Keratinocyte (primary cell): ENCODE results near the gene FOXJ3. TPM values are rescaled to one million over a fixed set of nuclear protein-coding genes. Genes with fewer than 3 reads are reported as not detected.

Experiments
- DNase-seq: peaks from one replicate; pipeline ENCODE4 v3.0.0-alpha.2; 2011; ENCODE audit warnings: low read depth, missing footprints, low spot score
- FAIRE-seq: peaks from 2 replicates; lab custom pipeline; 2011; peaks lifted over from hg19 to GRCh38; lab: Jason Lieb, UNC
- H2AFZ ChIP-seq: 2 replicates; pipeline ENCODE4 v1.6.0; 2012; ENCODE audit warnings: low read length, control low read depth, inconsistent platforms; ENCODE audit not compliant: control insufficient read depth
- H3K27ac ChIP-seq: 2 replicates; pipeline ENCODE4 v1.5.1; 2011; ENCODE audit warnings: low read length; ENCODE audit not compliant: control insufficient read depth, insufficient read depth
- H3K27me3 ChIP-seq: 3 replicates; pipeline ENCODE4 v1.6.0; 2011; ENCODE audit warnings: low read length; ENCODE audit not compliant: control insufficient read depth, insufficient read depth; ENCODE audit errors: extremely low read depth
- H3K36me3 ChIP-seq, 2 experiments: 2 replicates in 1 of 2; 3 replicates in 1 of 2; pipeline ENCODE4 v1.5.1; 2011; ENCODE audit warnings: low read length in 2 of 2, mild to moderate bottlenecking in 1 of 2; ENCODE audit not compliant: control insufficient read depth in 2 of 2, insufficient read depth in 2 of 2; ENCODE audit errors: extremely low read depth in 1 of 2
- H3K4me1 ChIP-seq: 3 replicates; pipeline ENCODE4 v1.5.1; 2011; ENCODE audit warnings: low read length; ENCODE audit not compliant: control insufficient read depth, insufficient read depth; ENCODE audit errors: extremely low read depth
- H3K4me2 ChIP-seq: 3 replicates; pipeline ENCODE4 v1.6.0; 2011; ENCODE audit warnings: low read depth, low read length; ENCODE audit not compliant: control insufficient read depth, insufficient read depth; ENCODE audit errors: extremely low read depth
- H3K4me3 ChIP-seq, 3 experiments: fragments of 200-600 bp in 1 of 3; sonication (generic) in 1 of 3; 2 replicates in 2 of 3; 3 replicates in 1 of 3; pipeline ENCODE4 v1.5.1; 2011 to 2016; ENCODE audit warnings: low read length in 3 of 3, mild to moderate bottlenecking in 3 of 3, control low read depth in 2 of 3, inconsistent platforms in 1 of 3, low read depth in 1 of 3, mixed read lengths in 1 of 3, mixed run types in 1 of 3, moderate library complexity in 1 of 3; ENCODE audit not compliant: control insufficient read depth in 2 of 3, insufficient read depth in 2 of 3; ENCODE audit errors: extremely low read depth in 1 of 3
- H3K79me2 ChIP-seq: 2 replicates; pipeline ENCODE4 v1.6.0; 2012; ENCODE audit warnings: low read length; ENCODE audit not compliant: control insufficient read depth, insufficient read depth
- H3K9ac ChIP-seq: 3 replicates; pipeline ENCODE4 v1.6.0; 2011; ENCODE audit warnings: low read length; ENCODE audit not compliant: control insufficient read depth, insufficient read depth; ENCODE audit errors: extremely low read depth
- H3K9me1 ChIP-seq: 3 replicates; pipeline ENCODE4 v1.6.0; 2011; ENCODE audit warnings: low read length; ENCODE audit not compliant: control insufficient read depth, insufficient read depth; ENCODE audit errors: extremely low read depth
- H3K9me3 ChIP-seq: 2 replicates; pipeline ENCODE4 v1.5.1; 2012; ENCODE audit warnings: low read depth, low read length; ENCODE audit not compliant: control insufficient read depth
- H4K20me1 ChIP-seq: 3 replicates; pipeline ENCODE4 v1.6.0; 2011; ENCODE audit warnings: low read length; ENCODE audit not compliant: control insufficient read depth, insufficient read depth; ENCODE audit errors: extremely low read depth
- CTCF ChIP-seq, 3 experiments: IDR thresholded peaks in 1 of 3; conservative IDR thresholded peaks in 1 of 3; optimal IDR thresholded peaks in 1 of 3; 2 replicates in 2 of 3; 3 replicates in 1 of 3; pipeline versions ENCODE3 to v1.5.1; 2011; ENCODE audit warnings: low read length in 3 of 3, mild to moderate bottlenecking in 3 of 3, moderate library complexity in 2 of 3, control low read depth in 1 of 3, inconsistent platforms in 1 of 3; ENCODE audit not compliant: insufficient read depth in 2 of 3; ENCODE audit errors: extremely low read depth in 1 of 3
- EZH2 ChIP-seq: IDR thresholded peaks from one replicate; pipeline ENCODE4 v1.6.1; 2012; ENCODE audit warnings: inconsistent platforms, mild to moderate bottlenecking, low read length, moderate library complexity
- dilution Hi-C: fragments of 300-500 bp; cut with MboI; formaldehyde crosslinking; loops from one replicate; pipeline ENCODE4 v1.7.0; 2020; ENCODE audit warnings: low sequenced_read_pairs; ENCODE audit not compliant: extremely low pct_ligation_motif_present
- polyA plus RNA-seq, 5 experiments: library from polyadenylated mRNA; depleted of rRNA in 3 of 5; stranded (reverse) in 3 of 5; stranded (forward) in 1 of 5; unstranded in 1 of 5; fragments of >200 nt; gene quantifications; 1 replicate in 1 of 5; 2 replicates in 3 of 5; 3 replicates in 1 of 5; pipeline versions ENCODE4 v1.2.1 to v1.2.3, GENCODE V29; 2011 to 2012; ENCODE audit warnings: missing spikeins in 2 of 5, low read depth in 1 of 5, low replicate concordance in 1 of 5

Gene FOXJ3
- polyA plus RNA-seq, 1 donor (not counting 4 experiments of a cell fraction or from before 2014, with no cell fraction given): 40.2 TPM

- H3K27ac ChIP-seq: no peak overlapping the region
- H3K79me2 ChIP-seq: peaks cover 61% of the 10 kb centered on the region
- no peaks in the 10 kb centered on the region for H3K4me1 ChIP-seq
- no peaks in the 10 kb centered on the region for H3K27me3 ChIP-seq
- peaks cover 1 to 13% of the 10 kb centered on the region in 2 experiments for H3K36me3 ChIP-seq
- dilution Hi-C loops: no loop called here
- TF ChIP-seq EZH2 (no peak), CTCF (optimal IDR thresholded peaks at IDR 0.05 in 1 of 3, IDR thresholded peaks at IDR 0.05 in 1 of 3, conservative IDR thresholded peaks at IDR 0.05 in 1 of 3; ENCODE audit: extremely low read depth in 1 of 3, insufficient read depth in 2 of 3, low read length in 3 of 3) (no peak)
- no peak overlapping the region for H3K9ac ChIP-seq
- H3K4me3 ChIP-seq: no peak overlapping the region
- FAIRE-seq (no peak), DNase-seq (no peak)
- H4K20me1 ChIP-seq: no peaks in the 10 kb centered on the region
- no peaks in the 10 kb centered on the region for H3K9me3 ChIP-seq
- H2AFZ ChIP-seq: no peak overlapping the region
- no peak overlapping the region for H3K4me2 ChIP-seq
- H3K9me1 ChIP-seq: no peaks in the 10 kb centered on the region
Measured at GRCh38 chr1:42305639-42306038, 29.4 kb downstream of the FOXJ3 start.

- H3K27me3 ChIP-seq: no peaks in the 10 kb centered on the region
- FAIRE-seq: no peak
- H3K4me3 ChIP-seq: no peak overlapping the region
- H3K36me3 ChIP-seq: peaks cover 0 to 8% of the 10 kb centered on the region in 2 experiments
- no peaks in the 10 kb centered on the region for H4K20me1 ChIP-seq
- no peak overlapping the region for H3K27ac ChIP-seq
- TF ChIP-seq EZH2 (no peak), CTCF (optimal IDR thresholded peaks at IDR 0.05 in 1 of 3, IDR thresholded peaks at IDR 0.05 in 1 of 3, conservative IDR thresholded peaks at IDR 0.05 in 1 of 3; ENCODE audit: extremely low read depth in 1 of 3, insufficient read depth in 2 of 3, low read length in 3 of 3) (no peak)
- dilution Hi-C loops: no loop called here
- no peaks in the 10 kb centered on the region for H3K4me1 ChIP-seq
- DNase-seq: no peak
- no peaks in the 10 kb centered on the region for H3K9me3 ChIP-seq
- H3K9ac ChIP-seq: no peak overlapping the region
- peaks cover 40% of the 10 kb centered on the region for H3K79me2 ChIP-seq
- no peak overlapping the region for H2AFZ ChIP-seq
- no peaks in the 10 kb centered on the region for H3K9me1 ChIP-seq
- H3K4me2 ChIP-seq: no peak overlapping the region
Measured at GRCh38 chr1:42302034-42302433, 33.0 kb downstream of the FOXJ3 start.
